H9 (cell line): ENCODE results near the gene NFKB2. TPM values are rescaled to one million over a fixed set of nuclear protein-coding genes. Genes with fewer than 3 reads are reported as not detected.
A peak's percentile ranks its signal among the peaks of the same experiment; 100 is the strongest.

Experiments
- DNase-seq: peaks from one replicate; pipeline ENCODE4 v3.0.0-alpha.2; 2017
- H2AFZ ChIP-seq: one replicate; pipeline ENCODE4 v1.6.1; 2013; ENCODE audit warnings: mild to moderate bottlenecking, low read length, control low read depth, moderate library complexity
- H2AK5ac ChIP-seq: 2 replicates; pipeline ENCODE4 v1.6.1; 2013; ENCODE audit warnings: low read length, control low read depth, mixed read lengths; ENCODE audit not compliant: insufficient read length
- H2BK120ac ChIP-seq: one replicate; pipeline ENCODE4 v1.6.1; 2013; ENCODE audit warnings: low read depth, mild to moderate bottlenecking, low read length, control low read depth, inconsistent platforms; ENCODE audit not compliant: poor library complexity, severe bottlenecking
- H2BK12ac ChIP-seq: 2 replicates; pipeline ENCODE4 v1.6.1; 2013; ENCODE audit warnings: low read length, control low read depth, mixed read lengths, low read depth; ENCODE audit not compliant: insufficient read length
- H2BK15ac ChIP-seq: 2 replicates; pipeline ENCODE4 v1.6.1; 2013; ENCODE audit warnings: low read depth, low read length, control low read depth
- H2BK20ac ChIP-seq: one replicate; pipeline ENCODE4 v1.6.1; 2013; ENCODE audit warnings: low read depth, mild to moderate bottlenecking, low read length, control low read depth, inconsistent platforms; ENCODE audit not compliant: poor library complexity, severe bottlenecking
- H2BK5ac ChIP-seq: 2 replicates; pipeline ENCODE4 v1.6.1; 2013; ENCODE audit warnings: low read length, control low read depth, mixed read lengths; ENCODE audit not compliant: insufficient read length
- H3K14ac ChIP-seq: 2 replicates; pipeline ENCODE4 v1.6.1; 2013; ENCODE audit warnings: low read length, control low read depth; ENCODE audit not compliant: insufficient read depth
- H3K18ac ChIP-seq: 2 replicates; pipeline ENCODE4 v1.6.1; 2013; ENCODE audit warnings: low read depth, mild to moderate bottlenecking, mixed read lengths, low read length, control low read depth; ENCODE audit not compliant: insufficient read length
- H3K23ac ChIP-seq: 2 replicates; pipeline ENCODE4 v1.6.1; 2013; ENCODE audit warnings: low read length, control low read depth, mixed read lengths, low read depth; ENCODE audit not compliant: insufficient read length
- H3K23me2 ChIP-seq: 2 replicates; pipeline ENCODE4 v1.6.1; 2013; ENCODE audit warnings: low read depth, mild to moderate bottlenecking, mixed read lengths, low read length, control low read depth; ENCODE audit not compliant: insufficient read length, poor library complexity, severe bottlenecking
- H3K27ac ChIP-seq: 2 replicates; pipeline ENCODE4 v1.5.1; 2013; ENCODE audit warnings: low read length, control low read depth, mixed read lengths, low read depth; ENCODE audit not compliant: insufficient read length
- H3K27me3 ChIP-seq: 2 replicates; pipeline ENCODE4 v1.6.1; 2013; ENCODE audit warnings: low read length, control low read depth, inconsistent platforms; ENCODE audit not compliant: insufficient read depth
- H3K4ac ChIP-seq: 2 replicates; pipeline ENCODE4 v1.6.1; 2013; ENCODE audit warnings: low read depth, mild to moderate bottlenecking, control low read depth, inconsistent platforms, low read length, moderate library complexity
- H3K4me1 ChIP-seq: 2 replicates; pipeline ENCODE4 v1.6.1; 2013; ENCODE audit warnings: low read length, control low read depth, inconsistent platforms; ENCODE audit not compliant: insufficient read depth
- H3K4me2 ChIP-seq: 2 replicates; pipeline ENCODE4 v1.6.1; 2013; ENCODE audit warnings: low read length, control low read depth, mixed read lengths; ENCODE audit not compliant: insufficient read length, insufficient read depth
- H3K56ac ChIP-seq: 2 replicates; pipeline ENCODE4 v1.6.1; 2013; ENCODE audit warnings: low read depth, mild to moderate bottlenecking, mixed read lengths, low read length, control low read depth; ENCODE audit not compliant: insufficient read length
- H3K79me1 ChIP-seq: 2 replicates; pipeline ENCODE4 v1.6.1; 2013; ENCODE audit warnings: low read depth, mild to moderate bottlenecking, moderate library complexity, low read length, control low read depth, inconsistent platforms; ENCODE audit not compliant: insufficient read depth, poor library complexity, severe bottlenecking
- H3K79me2 ChIP-seq: 2 replicates; pipeline ENCODE4 v1.6.1; 2013; ENCODE audit warnings: low read length, control low read depth, inconsistent platforms; ENCODE audit not compliant: insufficient read depth
- H3K9ac ChIP-seq: 2 replicates; pipeline ENCODE4 v1.6.1; 2013; ENCODE audit warnings: low read length, control low read depth, mixed read lengths; ENCODE audit not compliant: insufficient read length; ENCODE audit errors: extremely low read depth
- H3K9me3 ChIP-seq: one replicate; pipeline ENCODE4 v1.6.1; 2013; ENCODE audit warnings: low read depth, low read length, inconsistent platforms; ENCODE audit not compliant: control insufficient read depth
- H3T11ph ChIP-seq: one replicate; pipeline ENCODE4 v1.6.1; 2013; ENCODE audit warnings: mild to moderate bottlenecking, low read length, control low read depth, inconsistent platforms
- H4K20me1 ChIP-seq: one replicate; pipeline ENCODE4 v1.6.1; 2013; ENCODE audit not compliant: control insufficient read depth, insufficient read length, insufficient read depth
- H4K5ac ChIP-seq: 2 replicates; pipeline ENCODE4 v1.6.1; 2013; ENCODE audit warnings: low read depth, mild to moderate bottlenecking, mixed read lengths, low read length, control low read depth; ENCODE audit not compliant: insufficient read length
- H4K8ac ChIP-seq: replicated peaks from 2 replicates; pipeline ENCODE4 v1.6.1; 2013; ENCODE audit warnings: low read length, control low read depth, mixed read lengths, low read depth; ENCODE audit not compliant: insufficient read length
- H4K91ac ChIP-seq: 2 replicates; pipeline ENCODE4 v1.6.1; 2013; ENCODE audit warnings: low read depth, mild to moderate bottlenecking, moderate library complexity, mixed read lengths, low read length, control low read depth; ENCODE audit not compliant: insufficient read length
- H3K27ac Mint-ChIP-seq, 3 experiments: 2 replicates in 2 of 3; 3 replicates in 1 of 3; pipeline ENCODE4 v1.8.0; 2020 to 2021; ENCODE audit warnings: mixed read lengths in 3 of 3, mild to moderate bottlenecking in 1 of 3, moderate library complexity in 1 of 3
- H3K27me3 Mint-ChIP-seq: 2 replicates; pipeline ENCODE4 v1.8.0; 2021; ENCODE audit warnings: low read depth, mild to moderate bottlenecking, moderate library complexity, mixed read lengths
- H3K36me3 Mint-ChIP-seq, 3 experiments: 2 replicates in 2 of 3; 3 replicates in 1 of 3; pipeline ENCODE4 v1.8.0; 2020 to 2021; ENCODE audit warnings: low read depth in 3 of 3, mixed read lengths in 3 of 3; ENCODE audit not compliant: insufficient read depth in 1 of 3
- H3K4me1 Mint-ChIP-seq, 2 experiments: 2 replicates each; pipeline ENCODE4 v1.8.0; 2020; ENCODE audit warnings: mixed read lengths in 2 of 2
- H3K4me3 Mint-ChIP-seq, 2 experiments: 2 replicates in 1 of 2; 3 replicates in 1 of 2; pipeline ENCODE4 v1.8.0; 2020 to 2021; ENCODE audit warnings: mild to moderate bottlenecking in 2 of 2, mixed read lengths in 2 of 2, moderate library complexity in 1 of 2
- H3K9me3 Mint-ChIP-seq, 2 experiments: 2 replicates in 1 of 2; 3 replicates in 1 of 2; pipeline ENCODE4 v1.8.0; 2020; ENCODE audit warnings: mild to moderate bottlenecking in 2 of 2, mixed read lengths in 2 of 2, moderate library complexity in 1 of 2
- WGBS: extraction: QIAGEN DNeasy Blood & Tissue Kit; methylation state at CpG from one replicate; pipeline ENCODE4 v1.1.7; 2013; ENCODE audit warnings: missing lambda C conversion rate, low lambda C conversion rate, mixed read lengths; ENCODE audit not compliant: insufficient read length; ENCODE audit errors: extremely low coverage; 5-methylcytosine and 5-hydroxymethylcytosine counted together
- total RNA-seq: library from RNA; stranded (reverse); gene quantifications from 2 replicates; pipeline ENCODE4 v1.2.1, GENCODE V29; 2021
- TF ChIP-seq, protein P1 (sequence below): fragments of 200-600 bp; sonication (generic); conservative IDR thresholded peaks from 3 replicates; pipeline ENCODE4 v1.8.0; 2021; ENCODE audit warnings: antibody characterized with exemption, mild to moderate bottlenecking

Gene NFKB2
- total RNA-seq, 1 experiment from 2014 or later, result 23.7 TPM

DNA sequence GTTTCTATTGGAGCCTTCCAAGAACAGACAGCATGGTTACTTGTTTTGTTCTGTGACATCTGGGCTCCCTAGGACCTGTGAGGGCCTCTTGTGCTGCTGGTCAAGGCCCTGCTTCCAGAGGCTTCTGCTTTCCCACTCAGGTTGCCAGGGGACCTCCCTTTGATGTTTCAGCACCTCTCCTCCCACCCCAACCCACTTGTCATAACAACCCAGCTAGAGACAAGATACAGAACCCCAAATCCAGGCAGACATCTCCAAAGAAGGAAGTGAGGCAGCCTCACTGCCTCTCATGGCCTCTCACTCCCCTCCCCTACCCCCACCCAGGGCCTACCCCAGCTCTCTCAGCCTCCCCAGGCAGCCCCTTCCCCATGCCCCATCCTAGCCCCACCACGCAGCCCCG, 11.3 kb downstream of the NFKB2 start:
- Histone ChIP-seq H2BK12ac (no peak overlapping the region), H3T11ph (no peak overlapping the region), H3K56ac (no peak overlapping the region), H3K9me3 (no peaks in the 10 kb centered on the region), H4K8ac (no peak overlapping the region), H3K14ac (no peak overlapping the region), H2AK5ac (no peak overlapping the region), H3K4me2 (no peak overlapping the region), H4K5ac (no peak overlapping the region), H3K9ac (no peak overlapping the region), H2AFZ (no peak overlapping the region), H2BK20ac (no peak overlapping the region), H3K27me3 (peaks cover 27% of the 10 kb centered on the region; the same call in 1 of the 2 replicates), H3K23me2 (peaks cover 3% of the 10 kb centered on the region), H3K27ac (no peak overlapping the region), H2BK15ac (no peak overlapping the region), H4K20me1 (peaks cover 2% of the 10 kb centered on the region), H3K18ac (no peak overlapping the region), H4K91ac (no peak overlapping the region), H3K23ac (no peak overlapping the region), H3K4ac (no peak overlapping the region), H3K79me2 (no peaks in the 10 kb centered on the region), H2BK5ac (no peak overlapping the region), H2BK120ac (no peak overlapping the region), H3K79me1 (no peaks in the 10 kb centered on the region), H3K4me1 (peaks cover 3% of the 10 kb centered on the region; the same call in 1 of the 2 replicates)
- H3K4me3 Mint-ChIP-seq, result no peak overlapping the region
- peak overlapping the region in 1 of 3 experiments; percentile 59; a peak in 1 of 7 replicates for H3K27ac Mint-ChIP-seq
- H3K9me3 Mint-ChIP-seq, result peaks cover 0 to 4% of the 10 kb centered on the region in 2 experiments; a peak in 1 of 5 replicates
- H3K27me3 Mint-ChIP-seq, result peaks cover 67% of the 10 kb centered on the region
- TF ChIP-seq, protein P1, sequence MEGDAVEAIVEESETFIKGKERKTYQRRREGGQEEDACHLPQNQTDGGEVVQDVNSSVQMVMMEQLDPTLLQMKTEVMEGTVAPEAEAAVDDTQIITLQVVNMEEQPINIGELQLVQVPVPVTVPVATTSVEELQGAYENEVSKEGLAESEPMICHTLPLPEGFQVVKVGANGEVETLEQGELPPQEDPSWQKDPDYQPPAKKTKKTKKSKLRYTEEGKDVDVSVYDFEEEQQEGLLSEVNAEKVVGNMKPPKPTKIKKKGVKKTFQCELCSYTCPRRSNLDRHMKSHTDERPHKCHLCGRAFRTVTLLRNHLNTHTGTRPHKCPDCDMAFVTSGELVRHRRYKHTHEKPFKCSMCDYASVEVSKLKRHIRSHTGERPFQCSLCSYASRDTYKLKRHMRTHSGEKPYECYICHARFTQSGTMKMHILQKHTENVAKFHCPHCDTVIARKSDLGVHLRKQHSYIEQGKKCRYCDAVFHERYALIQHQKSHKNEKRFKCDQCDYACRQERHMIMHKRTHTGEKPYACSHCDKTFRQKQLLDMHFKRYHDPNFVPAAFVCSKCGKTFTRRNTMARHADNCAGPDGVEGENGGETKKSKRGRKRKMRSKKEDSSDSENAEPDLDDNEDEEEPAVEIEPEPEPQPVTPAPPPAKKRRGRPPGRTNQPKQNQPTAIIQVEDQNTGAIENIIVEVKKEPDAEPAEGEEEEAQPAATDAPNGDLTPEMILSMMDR, result no peak
- no peak for DNase-seq
- peaks cover 20 to 23% of the 10 kb centered on the region in 2 experiments for H3K4me1 Mint-ChIP-seq
- peaks cover 2 to 5% (median 3%) of the 10 kb centered on the region in 3 experiments; a peak in 3 of 7 replicates for H3K36me3 Mint-ChIP-seq
- WGBS, result no CpG with 5 or more reads among the region's 2 CpGs
